ENCODE measurements around the gene MRPL21. TPM values are rescaled to one million over a fixed set of nuclear protein-coding genes. Genes with fewer than 3 reads are reported as not detected.
A peak's percentile ranks its signal among the peaks of the same experiment; 100 is the strongest.

Gene MRPL21
- total RNA-seq, 6 donors from 2014 or later: 17.8 to 50.8 (median 32.3) TPM

GRCh38 chr11:68948496-68948895 lies 44.9 kb upstream of the MRPL21 start:
- no peak for TF ChIP-seq CTCF (IDR thresholded peaks at IDR 0.05)
- no peak for TF ChIP-seq POLR2AphosphoS5 (IDR thresholded peaks at IDR 0.05)
- TF ChIP-seq POLR2A (IDR thresholded peaks at IDR 0.05): no peak
- WGBS, 2 donors: 76 to 88% methylated on average over 2 of the region's 2 CpGs
- no peak for ATAC-seq (ENCODE audit: low FRiP score in 2 of 2)

GRCh38 chr11:68947151-68947550 lies 43.5 kb upstream of the MRPL21 start:
- no peak overlapping the region for H3K27ac ChIP-seq
- H3K36me3 ChIP-seq: no peaks in the 10 kb centered on the region
- no peak for DNase-seq
- no peak overlapping the region for H3K4me3 ChIP-seq
- H3K4me1 ChIP-seq: peaks cover 0 to 3% (median 0%) of the 10 kb centered on the region in 4 donors
- H3K9me3 ChIP-seq: no peaks in the 10 kb centered on the region
- no peaks in the 10 kb centered on the region for H3K27me3 ChIP-seq
- TF ChIP-seq POLR2AphosphoS5 (IDR thresholded peaks at IDR 0.05): no peak
- TF ChIP-seq POLR2A (IDR thresholded peaks at IDR 0.05): no peak
- TF ChIP-seq EP300 (IDR thresholded peaks at IDR 0.05): no peak
- TF ChIP-seq CTCF (IDR thresholded peaks at IDR 0.05): no peak
- 79 to 85% methylated on average over 8 to 11 of the region's 11 CpGs for WGBS, 2 donors
- no peak for ATAC-seq (ENCODE audit: low FRiP score in 2 of 2)

More at GRCh38 chr11:68948496-68948895, 44.9 kb upstream of the MRPL21 start:
- Histone ChIP-seq H3K4me1 (peaks cover 0 to 3% (median 0%) of the 10 kb centered on the region in 4 donors), H3K9me3 (no peaks in the 10 kb centered on the region), H3K4me3 (no peak overlapping the region), H3K27me3 (no peaks in the 10 kb centered on the region), H3K27ac (no peak overlapping the region), H3K36me3 (no peaks in the 10 kb centered on the region)
- DNase-seq: no peak

- Histone ChIP-seq H3K27ac (no peak overlapping the region), H3K9me3 (no peaks in the 10 kb centered on the region), H3K4me1 (peaks cover 0 to 3% (median 0%) of the 10 kb centered on the region in 4 donors), H3K27me3 (no peaks in the 10 kb centered on the region), H3K36me3 (no peaks in the 10 kb centered on the region), H3K4me3 (no peak overlapping the region)
- 65 to 70% methylated on average over 17 to 18 of the region's 18 CpGs for whole genome bisulfite sequencing, 2 donors
- ATAC-seq (ENCODE audit: low FRiP score in 2 of 2) (peak in 1 of 2 donors; percentile 79), DNase-seq (peak in 1 of 2 donors; percentile 56)
- TF ChIP-seq CTCF (IDR thresholded peaks at IDR 0.05): no peak
- TF ChIP-seq EP300 (IDR thresholded peaks at IDR 0.05): no peak
- TF ChIP-seq POLR2A (IDR thresholded peaks at IDR 0.05): no peak
- TF ChIP-seq POLR2AphosphoS5 (IDR thresholded peaks at IDR 0.05): no peak
These were observed 42.9 kb upstream of the MRPL21 start for GRCh38 chr11:68946416-68947090.

- peak in 1 of 2 donors; percentile 16 for ATAC-seq (ENCODE audit: low FRiP score in 2 of 2)
- Histone ChIP-seq H3K4me3 (no peak overlapping the region), H3K9me3 (no peaks in the 10 kb centered on the region), H3K27ac (peak overlapping the region in 1 of 4 donors; percentile 13), H3K27me3 (no peaks in the 10 kb centered on the region), H3K4me1 (peaks cover 0 to 3% (median 0%) of the 10 kb centered on the region in 4 donors), H3K36me3 (peaks cover 0 to 30% (median 26%) of the 10 kb centered on the region in 4 donors)
- DNase-seq: peak in 1 of 2 donors; percentile 57
- WGBS, 2 donors: 61 to 68% methylated on average over 5 to 9 of the region's 9 CpGs
- TF ChIP-seq POLR2AphosphoS5 (IDR thresholded peaks at IDR 0.05) (no peak), POLR2A (IDR thresholded peaks at IDR 0.05) (no peak), CTCF (IDR thresholded peaks at IDR 0.05) (no peak), EP300 (IDR thresholded peaks at IDR 0.05) (no peak)
These were observed 39.2 kb upstream of the MRPL21 start for GRCh38 chr11:68942751-68943271.

Data from upper lobe of left lung (tissue), 6 donors.